GM19238 (cell line): ENCODE results near the gene COL24A1.
A peak's percentile ranks its signal among the peaks of the same experiment; 100 is the strongest.
"Not testable (repeated sequence)": the region's sequence is repeated elsewhere in the genome, so short reads cannot be mapped to it uniquely, and the experiment has no call there.

Source experiments
- DNase-seq: peaks from one replicate; pipeline ENCODE4 v3.0.0; 2011; ENCODE audit warnings: low spot score; ENCODE audit not compliant: insufficient read length

Gene COL24A1

DNA sequence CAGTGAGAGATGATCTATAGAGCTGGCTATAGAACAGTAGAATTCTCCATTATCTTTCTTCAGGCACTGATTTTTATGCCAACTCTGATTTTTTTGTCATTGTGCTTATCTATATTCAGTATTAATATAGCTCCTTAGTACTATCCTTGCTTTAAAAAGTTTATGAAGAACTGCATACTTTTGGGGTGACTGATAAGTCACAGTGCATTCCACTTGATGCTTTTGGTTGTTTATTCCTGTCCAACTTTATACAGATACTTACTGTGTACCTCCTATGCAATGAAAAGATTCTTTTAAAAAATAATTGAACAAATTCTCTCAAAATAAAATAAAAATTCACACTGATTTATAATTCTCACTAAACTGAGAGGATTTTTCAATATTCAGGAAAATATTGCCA lies 71.6 kb downstream of the COL24A1 start:
- no peak for DNase-seq

DNA sequence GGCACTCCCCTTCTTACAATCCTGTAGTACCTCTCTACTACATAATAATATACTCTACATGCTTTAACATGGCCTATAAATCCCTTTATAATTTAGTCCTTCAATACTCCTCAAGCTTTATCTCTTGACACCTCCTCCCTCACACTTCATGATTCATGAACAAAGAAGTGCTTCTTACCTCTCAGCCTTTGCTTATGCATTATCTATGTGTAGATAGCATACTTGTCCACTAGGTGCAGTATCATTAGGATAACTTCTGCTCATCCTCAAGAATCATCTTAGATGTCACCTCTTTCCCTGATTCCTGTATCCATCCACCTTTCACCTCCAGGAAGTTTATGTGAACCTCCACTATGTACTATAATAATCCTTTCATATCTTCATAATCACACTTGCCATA lies 74.4 kb downstream of the COL24A1 start:
- no peak for DNase-seq

DNA sequence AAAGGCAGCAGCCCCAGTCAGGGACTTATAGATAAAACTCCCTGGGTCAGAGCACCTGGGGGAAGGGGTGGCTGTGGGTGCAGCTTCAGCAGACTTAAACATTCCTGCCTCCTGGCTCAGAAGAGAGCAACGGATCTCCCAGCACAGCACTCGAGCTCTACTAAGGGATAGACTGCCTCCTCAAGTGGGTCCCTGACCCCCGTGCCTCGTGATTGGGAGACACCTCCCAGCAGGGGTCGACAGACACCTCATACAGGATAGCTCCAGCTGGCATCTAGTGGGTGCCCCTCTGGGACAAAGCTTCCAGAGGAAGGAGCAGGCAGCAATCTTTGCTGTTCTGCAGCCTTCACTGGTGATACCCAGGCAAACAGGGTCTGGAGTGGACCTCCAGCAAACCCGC lies 84.1 kb downstream of the COL24A1 start:
- not testable (repeated sequence) for DNase-seq

DNA sequence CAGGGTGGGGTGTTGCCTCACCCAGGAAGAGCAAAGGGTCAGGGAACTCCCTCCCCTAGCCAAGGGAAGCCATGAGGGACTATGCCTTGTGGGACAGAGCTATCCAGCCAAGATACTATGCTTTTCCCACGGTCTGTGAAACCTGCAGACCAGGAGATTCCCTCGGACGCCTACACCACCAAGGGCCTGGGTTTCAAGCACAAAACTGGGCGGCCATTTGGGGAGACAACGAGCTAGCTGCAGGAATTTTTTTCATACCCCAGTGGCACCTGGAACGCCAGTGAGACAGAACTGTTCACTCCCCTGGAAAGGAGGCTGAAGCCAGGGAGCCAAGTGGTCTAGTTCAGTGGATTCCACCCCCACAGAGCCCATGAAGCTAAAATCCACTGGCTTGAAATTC lies 84.7 kb downstream of the COL24A1 start:
- not testable (repeated sequence) for DNase-seq

- no peak for DNase-seq
Observed at GRCh38 chr1:86069757-86070145, 86.8 kb downstream of the COL24A1 start.

DNA sequence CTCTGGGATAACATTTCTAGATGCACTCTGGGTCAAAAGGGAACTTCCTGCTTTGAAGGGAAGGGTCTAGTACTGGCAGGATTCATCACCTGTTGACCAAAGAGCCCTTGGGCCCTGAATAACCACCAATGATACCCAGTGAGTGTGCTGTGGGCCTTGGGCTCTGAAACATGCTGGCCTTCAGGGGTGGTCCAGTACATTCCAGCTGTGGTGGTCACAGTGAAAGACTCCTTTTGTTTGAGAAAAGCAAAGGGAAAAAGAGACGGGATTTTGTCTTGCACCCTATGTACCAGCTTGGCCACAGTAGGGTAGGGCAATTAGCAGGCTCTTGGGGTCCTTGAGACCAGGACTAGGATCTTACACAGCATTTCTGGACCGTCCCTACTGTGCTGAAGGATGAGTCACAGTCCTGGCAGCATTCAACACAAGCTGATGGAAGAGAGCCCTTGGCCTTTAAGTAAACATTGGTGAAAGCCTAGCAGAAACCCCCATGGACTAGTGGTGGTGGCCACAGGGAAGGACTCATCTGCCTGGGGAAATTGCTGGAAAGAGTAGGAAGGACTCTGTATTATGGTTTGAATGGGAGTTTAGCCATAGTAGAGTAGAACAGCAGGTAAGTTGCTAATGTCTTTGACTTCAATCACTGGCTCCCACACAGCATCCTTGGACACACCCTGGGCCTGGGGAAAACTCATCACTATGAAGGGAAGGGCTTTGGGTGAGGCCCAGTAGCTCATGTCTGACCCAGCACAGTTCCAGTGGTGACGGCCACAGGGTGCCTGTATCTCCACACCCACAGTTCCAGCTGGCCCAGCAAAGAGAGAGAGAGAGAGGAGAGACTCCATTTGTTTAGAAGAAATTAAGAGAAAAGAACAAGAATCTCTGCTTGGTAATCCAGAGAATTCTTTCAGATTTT lies 87.5 kb downstream of the COL24A1 start:
- no peak for DNase-seq

- no peak for DNase-seq
Observed at GRCh38 chr1:86068271-86068721, 88.3 kb downstream of the COL24A1 start.

DNA sequence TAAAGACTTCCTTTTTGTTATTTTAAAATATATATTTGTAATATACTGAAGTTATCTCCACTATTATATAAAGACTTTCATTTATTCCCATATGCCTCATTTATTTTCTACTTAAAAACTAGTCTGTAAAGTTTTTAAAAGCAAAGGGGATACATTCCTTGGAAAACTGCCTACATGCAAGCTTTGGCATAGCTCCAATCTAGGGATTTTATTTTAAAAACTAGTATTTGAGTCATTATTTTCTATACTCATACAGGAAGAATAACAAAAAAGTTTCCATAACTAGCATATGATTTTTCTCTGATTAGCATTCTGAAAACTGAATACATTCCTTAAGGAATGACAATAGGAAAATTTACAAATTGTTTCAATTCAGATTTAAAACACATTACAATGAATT lies 88.9 kb downstream of the COL24A1 start:
- DNase-seq = no peak

DNA sequence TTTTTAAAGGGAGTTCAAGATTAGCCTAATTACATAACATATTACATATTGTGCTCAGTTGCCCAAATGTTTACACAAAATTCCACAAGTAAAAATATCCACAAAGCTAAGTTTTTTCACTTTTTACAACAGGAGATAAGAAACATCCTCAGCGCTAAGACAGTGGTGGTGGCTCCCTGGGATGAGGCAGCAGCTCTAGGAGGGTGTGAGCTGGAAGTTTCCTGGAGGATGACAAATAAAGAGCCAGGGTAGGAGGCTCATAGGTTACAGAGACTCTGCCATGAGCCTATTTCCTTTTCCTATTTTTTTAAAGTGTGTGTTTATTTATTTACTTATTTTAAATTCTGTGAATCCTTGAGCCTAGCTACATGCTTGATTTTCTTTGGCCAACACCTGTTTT lies 91.7 kb downstream of the COL24A1 start:
- DNase-seq = no peak

DNA sequence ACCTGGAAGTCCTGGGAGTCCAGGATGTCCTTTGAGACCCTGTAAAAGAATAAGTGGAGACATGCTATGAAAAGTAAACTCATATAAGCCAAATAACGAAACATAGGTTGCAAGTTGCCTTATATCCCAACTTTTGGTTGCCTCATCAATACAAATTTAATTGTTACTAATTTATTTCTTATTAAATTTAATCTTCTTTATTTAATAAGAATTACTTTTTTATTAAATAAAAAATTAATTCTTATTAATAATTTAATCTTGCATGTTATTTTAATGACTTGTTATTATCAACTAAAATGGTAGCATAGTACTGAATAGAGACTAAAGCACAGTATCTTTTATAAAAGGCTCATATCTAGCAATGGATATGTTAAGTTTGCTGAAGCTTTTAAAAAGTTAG lies 92.9 kb downstream of the COL24A1 start:
- no peak for DNase-seq

GRCh38 chr1:86062453-86062852 lies 94.1 kb downstream of the COL24A1 start:
- no peak for DNase-seq

DNA sequence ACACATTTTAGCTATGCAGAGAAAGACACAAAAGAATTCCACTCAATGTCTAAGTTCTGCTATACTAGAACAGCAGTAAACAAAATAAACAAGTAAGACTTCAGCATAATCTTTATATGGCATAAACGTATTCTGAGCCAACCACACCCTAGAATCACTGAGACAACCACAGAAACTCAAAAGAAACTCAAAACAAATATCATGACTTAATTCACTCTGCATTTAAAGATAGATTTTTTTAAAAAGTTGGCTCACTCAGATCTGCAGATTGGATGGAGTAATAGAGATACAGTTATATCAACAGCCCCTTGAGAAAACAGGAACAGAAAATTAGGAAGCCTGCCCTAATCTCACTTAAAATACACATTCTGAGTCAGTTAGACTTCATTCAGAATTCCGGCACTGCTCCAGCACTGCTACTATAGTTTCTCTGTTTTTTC lies 95.0 kb downstream of the COL24A1 start:
- no peak for DNase-seq

DNA sequence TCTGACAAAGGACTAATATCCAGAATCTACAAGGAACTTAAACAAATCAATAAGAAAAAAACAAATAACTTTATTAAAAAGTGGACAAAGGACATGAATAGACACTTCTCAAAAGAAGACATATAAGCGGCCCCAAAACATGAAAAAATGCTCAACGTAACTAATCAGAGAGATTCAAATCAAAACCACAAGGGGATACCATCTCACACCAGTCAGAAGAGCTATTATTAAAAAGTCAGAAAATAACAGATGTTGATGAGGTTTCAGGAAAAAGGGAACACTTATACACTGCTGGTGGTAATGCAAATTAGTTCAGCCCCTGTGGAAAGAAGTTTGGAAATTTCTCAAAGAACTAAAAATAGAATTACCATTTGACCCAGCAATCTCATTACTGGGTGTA lies 102.2 kb downstream of the COL24A1 start:
- DNase-seq = no peak

GRCh38 chr1:86052948-86053698 lies 103.4 kb downstream of the COL24A1 start:
- no peak for DNase-seq

DNA sequence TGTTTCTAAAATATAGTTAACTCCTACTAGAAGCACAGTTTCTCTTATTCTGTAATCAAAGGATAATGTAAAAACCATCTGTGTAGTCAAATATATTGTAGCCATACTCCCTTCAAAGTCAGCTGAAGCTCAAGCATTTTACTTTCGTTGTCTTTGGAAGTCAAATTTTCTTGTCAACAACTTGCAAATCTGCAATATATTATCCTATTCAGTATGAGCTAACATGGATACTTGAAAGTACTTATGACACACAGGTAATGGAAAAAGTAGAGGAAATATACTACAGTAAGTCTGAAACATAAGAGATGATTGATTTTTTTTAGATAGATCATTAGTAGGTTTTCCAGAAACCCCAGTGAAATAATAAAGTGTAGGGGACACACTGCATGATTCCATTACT lies 121.5 kb downstream of the COL24A1 start:
- no peak for DNase-seq

DNA sequence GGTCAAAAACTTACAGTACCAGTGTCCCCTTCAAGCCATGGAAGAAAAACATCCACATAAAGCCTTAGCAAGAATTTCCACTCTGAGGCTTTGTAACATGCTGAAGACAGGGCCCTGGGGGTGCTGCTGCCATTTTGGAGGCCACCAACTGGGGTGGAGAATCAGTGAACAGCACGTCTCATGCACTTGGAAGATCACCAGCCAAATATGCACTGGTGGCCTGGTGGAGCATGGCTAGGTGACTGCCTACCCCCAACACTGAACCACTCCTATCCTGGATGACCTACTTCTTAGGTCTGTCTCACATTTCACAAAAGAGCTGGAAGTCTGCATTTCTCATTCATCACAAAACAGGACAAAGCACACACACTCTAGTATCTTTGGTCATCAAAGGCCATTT lies 126.4 kb downstream of the COL24A1 start:
- DNase-seq = no peak

DNA sequence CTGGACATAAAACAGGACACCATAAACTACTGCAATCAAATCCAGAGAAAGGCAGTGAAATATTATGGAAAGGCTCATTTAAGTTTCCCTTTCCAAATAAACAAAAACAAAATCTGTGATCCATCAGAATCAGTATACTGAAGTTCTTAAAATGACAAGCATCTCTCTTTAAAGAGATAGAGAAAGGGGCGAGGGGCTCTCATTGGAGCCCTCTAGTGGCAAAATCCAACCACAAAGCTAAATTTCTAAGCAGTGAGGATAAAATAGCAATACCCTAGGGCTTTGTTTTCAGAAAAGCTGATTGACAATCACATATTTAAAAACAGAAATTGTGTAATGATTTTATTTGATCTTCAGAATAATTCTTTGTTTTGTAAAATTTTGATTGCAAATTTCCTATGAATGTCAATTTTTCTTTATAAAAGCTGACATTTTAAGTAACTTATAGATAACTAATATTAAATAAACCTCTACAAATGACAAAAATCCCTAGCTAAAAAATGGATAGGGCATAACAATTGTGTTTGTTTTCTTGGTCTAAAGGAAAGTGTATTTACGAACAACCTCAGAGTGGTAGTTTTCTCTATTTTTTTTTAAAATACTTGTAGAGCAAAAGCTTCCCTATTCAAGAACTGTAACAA lies 138.2 kb downstream of the COL24A1 start:
- DNase-seq = peak; percentile 5

GRCh38 chr1:86016076-86016759 lies 140.4 kb downstream of the COL24A1 start:
- no peak for DNase-seq

GRCh38 chr1:86015375-86015774 lies 141.2 kb downstream of the COL24A1 start:
- no peak for DNase-seq

DNA sequence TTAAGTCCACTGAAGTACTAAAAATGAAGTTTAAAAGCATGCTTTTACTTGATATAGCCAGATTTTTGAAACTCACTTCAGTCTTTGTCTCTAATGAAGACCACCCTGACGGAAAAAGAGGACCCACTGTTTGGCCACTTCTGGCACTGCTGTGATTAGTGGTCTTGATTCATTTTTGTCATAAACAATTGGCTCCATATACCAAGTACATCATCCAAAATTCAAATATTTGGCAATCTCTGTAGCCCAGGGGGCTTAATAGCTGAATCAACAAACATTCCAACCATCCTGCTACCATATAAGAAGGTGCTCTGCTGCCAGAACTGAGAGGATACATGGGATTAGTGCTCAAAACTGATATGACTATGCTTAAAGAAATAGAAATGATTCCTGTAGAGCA lies 156.0 kb downstream of the COL24A1 start:
- DNase-seq = no peak

GRCh38 chr1:85998105-85998855 lies 158.3 kb downstream of the COL24A1 start:
- no peak for DNase-seq
